ENCODE measurements around the gene OR6K3.

Gene OR6K3

GRCh38 chr1:158730453-158730852, 9.9 kb upstream of the OR6K3 start:
- H3K4me2 ChIP-seq (ENCODE audit: low read length), result no peak overlapping the region
- no peak overlapping the region for H3K9ac ChIP-seq (ENCODE audit: low read length)
- H3K9me3 ChIP-seq (ENCODE audit: low read length), result no peaks in the 10 kb centered on the region
- no peak for TF ChIP-seq EZH2 (IDR thresholded peaks at IDR 0.05; ENCODE audit: borderline replicate concordance, low read length)
- TF ChIP-seq CTCF (IDR thresholded peaks at IDR 0.05; ENCODE audit: low read length), result no peak
- no peaks in the 10 kb centered on the region for H3F3A ChIP-seq (ENCODE audit: insufficient read depth, low read length)
- no peaks in the 10 kb centered on the region for H3K27me3 ChIP-seq (ENCODE audit: insufficient read depth, low read length)
- no peaks in the 10 kb centered on the region for H3K36me3 ChIP-seq (ENCODE audit: insufficient read depth, low read length)
- H3K4me1 ChIP-seq (ENCODE audit: insufficient read depth, low read length, severe bottlenecking), result no peaks in the 10 kb centered on the region
- no peaks in the 10 kb centered on the region for H4K20me1 ChIP-seq (ENCODE audit: insufficient read depth, low read length)
- no peak overlapping the region for H3K27ac ChIP-seq (ENCODE audit: low read depth, low read length, poor library complexity, severe bottlenecking)
- no peak overlapping the region for H3K4me3 ChIP-seq (ENCODE audit: low read depth, low read length, poor library complexity, severe bottlenecking)
- H3K9me2 ChIP-seq (ENCODE audit: low read depth, low read length), result no peaks in the 10 kb centered on the region
- no peaks in the 10 kb centered on the region for H3K79me2 ChIP-seq (ENCODE audit: insufficient read depth, low read length)
- no peak overlapping the region for H2AFZ ChIP-seq (ENCODE audit: low read length)

- H3K79me2 ChIP-seq (ENCODE audit: insufficient read depth, low read length), result no peaks in the 10 kb centered on the region
- no peak overlapping the region for H2AFZ ChIP-seq (ENCODE audit: low read length)
- H3K9ac ChIP-seq (ENCODE audit: low read length), result no peak overlapping the region
- no peak overlapping the region for H3K27ac ChIP-seq (ENCODE audit: low read depth, low read length, poor library complexity, severe bottlenecking)
- H3K4me3 ChIP-seq (ENCODE audit: low read depth, low read length, poor library complexity, severe bottlenecking), result no peak overlapping the region
- H3K27me3 ChIP-seq (ENCODE audit: insufficient read depth, low read length), result no peaks in the 10 kb centered on the region
- TF ChIP-seq CTCF (IDR thresholded peaks at IDR 0.05; ENCODE audit: low read length) (no peak), EZH2 (IDR thresholded peaks at IDR 0.05; ENCODE audit: borderline replicate concordance, low read length) (no peak)
- H3F3A ChIP-seq (ENCODE audit: insufficient read depth, low read length), result no peaks in the 10 kb centered on the region
- no peaks in the 10 kb centered on the region for H3K9me2 ChIP-seq (ENCODE audit: low read depth, low read length)
- H4K20me1 ChIP-seq (ENCODE audit: insufficient read depth, low read length), result no peaks in the 10 kb centered on the region
- H3K36me3 ChIP-seq (ENCODE audit: insufficient read depth, low read length), result no peaks in the 10 kb centered on the region
- H3K4me1 ChIP-seq (ENCODE audit: insufficient read depth, low read length, severe bottlenecking), result no peaks in the 10 kb centered on the region
- no peak overlapping the region for H3K4me2 ChIP-seq (ENCODE audit: low read length)
- no peaks in the 10 kb centered on the region for H3K9me3 ChIP-seq (ENCODE audit: low read length)
Observed at GRCh38 chr1:158728510-158729225, 8.1 kb upstream of the OR6K3 start.

GRCh38 chr1:158724442-158724841, 3.9 kb upstream of the OR6K3 start:
- H3K27me3 ChIP-seq (ENCODE audit: insufficient read depth, low read length), result no peaks in the 10 kb centered on the region
- no peaks in the 10 kb centered on the region for H3K79me2 ChIP-seq (ENCODE audit: insufficient read depth, low read length)
- H2AFZ ChIP-seq (ENCODE audit: low read length), result no peak overlapping the region
- no peak overlapping the region for H3K27ac ChIP-seq (ENCODE audit: low read depth, low read length, poor library complexity, severe bottlenecking)
- no peaks in the 10 kb centered on the region for H3F3A ChIP-seq (ENCODE audit: insufficient read depth, low read length)
- no peak overlapping the region for H3K4me3 ChIP-seq (ENCODE audit: low read depth, low read length, poor library complexity, severe bottlenecking)
- H3K4me1 ChIP-seq (ENCODE audit: insufficient read depth, low read length, severe bottlenecking), result no peaks in the 10 kb centered on the region
- H3K9ac ChIP-seq (ENCODE audit: low read length), result no peak overlapping the region
- H3K4me2 ChIP-seq (ENCODE audit: low read length), result no peak overlapping the region
- no peaks in the 10 kb centered on the region for H3K9me3 ChIP-seq (ENCODE audit: low read length)
- no peaks in the 10 kb centered on the region for H3K36me3 ChIP-seq (ENCODE audit: insufficient read depth, low read length)
- no peaks in the 10 kb centered on the region for H4K20me1 ChIP-seq (ENCODE audit: insufficient read depth, low read length)
- TF ChIP-seq EZH2 (IDR thresholded peaks at IDR 0.05; ENCODE audit: borderline replicate concordance, low read length) (no peak), CTCF (IDR thresholded peaks at IDR 0.05; ENCODE audit: low read length) (no peak)
- no peaks in the 10 kb centered on the region for H3K9me2 ChIP-seq (ENCODE audit: low read depth, low read length)
